Measurements from ENCODE around the gene RFX2. TPM values are rescaled to one million over a fixed set of nuclear protein-coding genes. Genes with fewer than 3 reads are reported as not detected.

Gene RFX2
- total and polyA plus RNA-seq, 12 donors: 2.3 to 10.4 (median 4.6) TPM

- intact Hi-C loops (cut with DNase I): loop anchor here (5.0 to 10.0 kb wide), 2 partner anchors 82 to 250 kb away; no protein-coding TSS in a partner anchor
- no peaks in the 10 kb centered on the region for H3K9me3 ChIP-seq (replicated peaks in 1 of 3)
- peak in 2 of 7 donors; percentile 10 to 36 for DNase-seq
- WGBS, 4 donors: 85 to 94% (median 93%) methylated on average over 6 to 7 of the region's 7 CpGs
- peaks cover 0 to 6% of the 10 kb centered on the region in 2 donors for H3K4me1 ChIP-seq (replicated peaks in 1 of 2)
- no peak for TF ChIP-seq CTCF (IDR thresholded peaks at IDR 0.05)
- TF ChIP-seq POLR2A (IDR thresholded peaks at IDR 0.05): no peak
- no peaks in the 10 kb centered on the region for H3K36me3 ChIP-seq (replicated peaks in 1 of 2)
- no peak overlapping the region for H3K27ac ChIP-seq
- no peaks in the 10 kb centered on the region for H3K27me3 ChIP-seq
- no peak overlapping the region for H3K4me3 ChIP-seq
These were observed 65.2 kb downstream of the RFX2 start for GRCh38 chr19:6045108-6045507.

GRCh38 chr19:6044056-6044805, 66.1 kb downstream of the RFX2 start:
- Histone ChIP-seq H3K27me3 (no peaks in the 10 kb centered on the region), H3K9me3 (replicated peaks in 1 of 3) (no peaks in the 10 kb centered on the region), H3K4me1 (replicated peaks in 1 of 2) (peaks cover 0 to 6% of the 10 kb centered on the region in 2 donors), H3K27ac (no peak overlapping the region), H3K4me3 (no peak overlapping the region), H3K36me3 (replicated peaks in 1 of 2) (no peaks in the 10 kb centered on the region)
- TF ChIP-seq POLR2A (IDR thresholded peaks at IDR 0.05) (no peak), CTCF (IDR thresholded peaks at IDR 0.05) (no peak)
- WGBS, 4 donors: 93 to 94% (median 93%) methylated on average over 21 of the region's 21 CpGs
- peak in 2 of 7 donors; percentile 13 to 41 for DNase-seq
- intact Hi-C loops (cut with DNase I): loop anchor here in 1 of 2 donors (10.0 kb wide), 1 partner anchor 251 kb away; no protein-coding TSS in a partner anchor

GRCh38 chr19:6042776-6043726, 67.2 kb downstream of the RFX2 start:
- intact Hi-C loops (cut with DNase I): loop anchor here in 1 of 2 donors (10.0 kb wide), 1 partner anchor 252 kb away; no protein-coding TSS in a partner anchor
- Histone ChIP-seq H3K27ac (no peak overlapping the region), H3K36me3 (replicated peaks in 1 of 2) (no peaks in the 10 kb centered on the region), H3K9me3 (replicated peaks in 1 of 3) (no peaks in the 10 kb centered on the region), H3K27me3 (no peaks in the 10 kb centered on the region), H3K4me1 (replicated peaks in 1 of 2) (no peaks in the 10 kb centered on the region), H3K4me3 (no peak overlapping the region)
- peak in 2 of 7 donors; percentile 9 to 35 for DNase-seq
- TF ChIP-seq POLR2A (IDR thresholded peaks at IDR 0.05) (no peak), CTCF (IDR thresholded peaks at IDR 0.05) (no peak)
- WGBS, 4 donors: 86 to 92% (median 88%) methylated on average over 6 to 12 of the region's 12 CpGs

GRCh38 chr19:6041991-6042481, 68.3 kb downstream of the RFX2 start:
- H3K4me1 ChIP-seq (replicated peaks in 1 of 2): no peaks in the 10 kb centered on the region
- intact Hi-C loops (cut with DNase I): loop anchor here in 1 of 2 donors (10.0 kb wide), 1 partner anchor 253 kb away; no protein-coding TSS in a partner anchor
- H3K27me3 ChIP-seq: no peaks in the 10 kb centered on the region
- H3K9me3 ChIP-seq (replicated peaks in 1 of 3): no peaks in the 10 kb centered on the region
- 92 to 96% (median 96%) methylated on average over 27 of the region's 27 CpGs for WGBS, 4 donors
- no peak for TF ChIP-seq POLR2A (IDR thresholded peaks at IDR 0.05)
- no peak for TF ChIP-seq CTCF (IDR thresholded peaks at IDR 0.05)
- H3K36me3 ChIP-seq (replicated peaks in 1 of 2): no peaks in the 10 kb centered on the region
- H3K4me3 ChIP-seq: no peak overlapping the region
- no peak overlapping the region for H3K27ac ChIP-seq
- DNase-seq: peak in 2 of 7 donors; percentile 16 to 45
